CD8-positive, alpha-beta memory T cell (primary cell): ENCODE data around the gene TCF23. TPM values are rescaled to one million over a fixed set of nuclear protein-coding genes. Genes with fewer than 3 reads are reported as not detected.

Source experiments
- CTCF ChIA-PET: fragments of 350-600 bp; sonication (Branson Sonifier 250); formaldehyde crosslinking; loops from one replicate; lab custom pipeline; 2021; ENCODE audit warnings: antibody characterized with exemption; lab: Charles Lee
- POLR2A ChIA-PET: fragments of 350-600 bp; sonication (Branson Sonifier 250); formaldehyde crosslinking; loops from one replicate; lab custom pipeline; 2021; ENCODE audit warnings: antibody characterized with exemption; lab: Charles Lee
- DNase-seq, 5 donors: peaks; one replicate each; pipeline versions ENCODE4 v3.0.0 to v3.0.0-alpha.2; 2020 to 2022; ENCODE audit warnings: mixed read lengths in 1 of 5
- H3K27ac ChIP-seq: one replicate; pipeline ENCODE4 v1.7.0; 2013; ENCODE audit warnings: low read depth, mild to moderate bottlenecking, low read length, moderate library complexity
- H3K27me3 ChIP-seq: 2 replicates; pipeline ENCODE4 v1.7.0; 2013; ENCODE audit warnings: low read length, mild to moderate bottlenecking; ENCODE audit not compliant: insufficient read depth, poor library complexity, severe bottlenecking
- H3K36me3 ChIP-seq: 2 replicates; pipeline ENCODE4 v1.7.0; 2013; ENCODE audit warnings: mild to moderate bottlenecking, low read length, moderate library complexity; ENCODE audit not compliant: insufficient read depth
- H3K4me1 ChIP-seq: 2 replicates; pipeline ENCODE4 v1.7.0; 2013; ENCODE audit warnings: mild to moderate bottlenecking, low read length, moderate library complexity; ENCODE audit not compliant: insufficient read depth
- H3K4me3 ChIP-seq: 2 replicates; pipeline ENCODE4 v1.7.0; 2013; ENCODE audit warnings: mild to moderate bottlenecking, low read length
- H3K9me3 ChIP-seq: 2 replicates; pipeline ENCODE4 v1.7.0; 2013; ENCODE audit warnings: mild to moderate bottlenecking, low read length
- H3K27ac Mint-ChIP-seq, 8 donors: one replicate each; pipeline ENCODE4 v1.8.0; 2020 to 2021; ENCODE audit warnings: mixed read lengths in 8 of 8, mild to moderate bottlenecking in 6 of 8, inconsistent platforms in 3 of 8, moderate library complexity in 3 of 8
- H3K27me3 Mint-ChIP-seq, 2 donors: one replicate each; pipeline ENCODE4 v1.8.0; 2020 to 2021; ENCODE audit warnings: mixed read lengths in 2 of 2, mild to moderate bottlenecking in 1 of 2, moderate library complexity in 1 of 2
- H3K36me3 Mint-ChIP-seq, 3 donors: one replicate each; pipeline ENCODE4 v1.8.0; 2020 to 2021; ENCODE audit warnings: mixed read lengths in 3 of 3, inconsistent platforms in 1 of 3, mild to moderate bottlenecking in 1 of 3
- H3K4me1 Mint-ChIP-seq, 3 donors: one replicate each; pipeline ENCODE4 v1.8.0; 2020 to 2021; ENCODE audit warnings: mixed read lengths in 3 of 3, inconsistent platforms in 1 of 3, mild to moderate bottlenecking in 1 of 3
- H3K4me3 Mint-ChIP-seq, 7 donors: one replicate each; pipeline ENCODE4 v1.8.0; 2020 to 2021; ENCODE audit warnings: mixed read lengths in 7 of 7, mild to moderate bottlenecking in 6 of 7, moderate library complexity in 4 of 7, inconsistent platforms in 2 of 7
- H3K9me3 Mint-ChIP-seq, 5 donors: one replicate each; pipeline ENCODE4 v1.8.0; 2020 to 2022; ENCODE audit warnings: mixed read lengths in 5 of 5, mild to moderate bottlenecking in 3 of 5, moderate library complexity in 2 of 5, inconsistent platforms in 1 of 5
- polyA plus RNA-seq: library from polyadenylated mRNA; unstranded; fragments of 300-500 nt; fragmentation: Illumina TruSeq; gene quantifications from one replicate; pipeline ENCODE4 v1.2.3, GENCODE V29; 2021
- total RNA-seq, 2 experiments: library from RNA; stranded (reverse); gene quantifications; one replicate each; pipeline ENCODE4 v1.2.3, GENCODE V29; 2021

Gene TCF23
- total and polyA plus RNA-seq, 3 experiments from 2014 or later, result not detected

- H3K27ac Mint-ChIP-seq, result no peak overlapping the region
- Histone ChIP-seq H3K27ac (no peak overlapping the region), H3K27me3 (no peaks in the 10 kb centered on the region), H3K36me3 (no peaks in the 10 kb centered on the region), H3K4me3 (no peak overlapping the region), H3K4me1 (no peaks in the 10 kb centered on the region), H3K9me3 (no peaks in the 10 kb centered on the region)
- no peak for DNase-seq
- CTCF ChIA-PET, result interaction anchor here (1.2 kb wide), 1 partner anchor 20 kb away, joined by 4 read pairs; no protein-coding TSS in a partner anchor
- H3K4me1 Mint-ChIP-seq, result no peaks in the 10 kb centered on the region
- H3K4me3 Mint-ChIP-seq, result no peak overlapping the region
- no peaks in the 10 kb centered on the region for H3K36me3 Mint-ChIP-seq
- POLR2A ChIA-PET, result no interaction called here
- H3K27me3 Mint-ChIP-seq, result peaks cover 13 to 25% of the 10 kb centered on the region in 2 donors
- H3K9me3 Mint-ChIP-seq, result no peaks in the 10 kb centered on the region
Measured at GRCh38 chr2:27149570-27150405, 984 bp downstream of the TCF23 start.

GRCh38 chr2:27150639-27151230 is 1.9 kb downstream of the TCF23 start:
- Mint-ChIP-seq H3K4me3 (no peak overlapping the region), H3K27me3 (peaks cover 13 to 21% of the 10 kb centered on the region in 2 donors), H3K36me3 (no peaks in the 10 kb centered on the region), H3K4me1 (no peaks in the 10 kb centered on the region), H3K27ac (no peak overlapping the region), H3K9me3 (no peaks in the 10 kb centered on the region)
- CTCF ChIA-PET, result interaction anchor here (1.3 kb wide), 1 partner anchor 123 kb away, joined by 3 read pairs; no protein-coding TSS in a partner anchor
- no peaks in the 10 kb centered on the region for H3K27me3 ChIP-seq
- POLR2A ChIA-PET, result no interaction called here
- no peaks in the 10 kb centered on the region for H3K4me1 ChIP-seq
- H3K4me3 ChIP-seq, result no peak overlapping the region
- DNase-seq, result no peak
- no peak overlapping the region for H3K27ac ChIP-seq
- no peaks in the 10 kb centered on the region for H3K9me3 ChIP-seq
- H3K36me3 ChIP-seq, result no peaks in the 10 kb centered on the region

DNA sequence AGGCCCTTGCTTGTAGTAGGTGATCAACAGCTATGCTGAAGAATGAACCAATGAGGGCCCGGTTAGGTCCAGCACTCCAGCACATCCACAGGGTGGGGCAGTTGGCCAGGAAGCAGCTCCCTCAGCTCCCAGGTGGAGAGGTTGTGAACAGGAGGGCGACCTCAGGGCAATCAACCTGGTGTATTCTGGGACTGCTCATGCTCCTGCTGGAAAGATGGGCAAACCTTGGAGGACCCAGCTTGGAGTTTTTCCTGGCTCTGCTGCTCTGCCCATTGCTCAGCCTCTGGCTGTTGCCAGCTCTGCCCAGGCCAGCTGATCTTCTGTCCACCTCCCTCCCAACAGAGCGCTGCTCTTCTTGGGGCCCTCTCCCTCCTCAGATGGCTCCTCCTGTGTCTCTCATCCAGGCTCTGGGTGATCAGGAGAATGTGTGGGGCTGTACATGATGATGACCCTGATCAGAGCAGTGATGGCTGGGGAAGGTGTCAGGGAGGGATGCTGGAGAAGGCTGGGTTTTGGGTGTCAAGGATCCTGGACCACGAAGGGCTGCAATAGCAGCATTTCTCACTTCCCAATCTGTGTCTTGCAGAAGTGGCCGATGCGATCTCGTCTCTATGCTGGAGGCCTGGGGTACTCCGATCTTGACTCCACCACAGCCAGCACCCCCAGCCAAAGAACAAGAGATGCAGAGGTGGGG is 3.4 kb downstream of the TCF23 start:
- Histone ChIP-seq H3K27me3 (no peaks in the 10 kb centered on the region), H3K9me3 (no peaks in the 10 kb centered on the region), H3K27ac (no peak overlapping the region), H3K36me3 (no peaks in the 10 kb centered on the region), H3K4me3 (no peak overlapping the region), H3K4me1 (no peaks in the 10 kb centered on the region)
- peak overlapping the region in 1 of 8 donors; percentile 90 for H3K27ac Mint-ChIP-seq
- peaks cover 9 to 16% of the 10 kb centered on the region in 2 donors for H3K27me3 Mint-ChIP-seq
- H3K9me3 Mint-ChIP-seq, result no peaks in the 10 kb centered on the region
- no peak for DNase-seq
- no peaks in the 10 kb centered on the region for H3K36me3 Mint-ChIP-seq
- ChIA-PET CTCF (interaction anchor here (1.1 to 1.4 kb wide), 3 partner anchors 39 to 127 kb away, joined by 3 to 6 read pairs (median 3); no protein-coding TSS in a partner anchor), POLR2A (no interaction called here)
- no peak overlapping the region for H3K4me3 Mint-ChIP-seq
- no peaks in the 10 kb centered on the region for H3K4me1 Mint-ChIP-seq

DNA sequence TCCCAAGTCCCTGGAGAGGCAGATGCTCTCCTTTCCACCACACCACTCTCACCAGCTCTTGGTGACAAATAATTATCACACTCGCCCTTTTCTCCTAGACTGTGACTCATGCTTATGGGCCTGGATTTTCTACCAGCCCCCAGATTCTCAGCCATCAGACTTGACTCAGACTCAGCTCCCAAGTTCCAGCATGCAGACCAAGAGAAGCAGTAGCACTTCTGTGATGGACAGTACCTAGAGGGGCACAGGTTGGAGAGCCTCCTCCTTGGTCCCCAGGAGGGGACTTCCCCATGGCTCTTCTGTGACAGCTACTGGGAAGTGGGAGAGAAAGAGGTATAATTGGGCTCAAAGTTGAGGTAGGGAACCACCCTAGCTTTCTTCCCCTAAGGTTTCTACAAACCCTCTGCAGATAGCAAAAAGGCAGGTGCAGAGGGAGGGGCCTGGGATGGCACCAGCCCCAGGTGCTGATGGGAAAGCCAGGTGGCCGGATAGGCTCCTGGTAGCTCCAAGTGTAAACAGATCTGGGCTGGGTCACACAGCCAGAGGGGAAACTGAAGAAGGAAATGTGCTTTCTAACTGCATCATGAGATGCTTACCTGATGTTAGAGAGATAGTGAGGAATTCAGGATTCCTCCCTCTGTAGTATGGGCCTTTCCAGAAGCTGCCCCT is 4.1 kb downstream of the TCF23 start:
- POLR2A ChIA-PET, result no interaction called here
- H3K27ac ChIP-seq, result no peak overlapping the region

GRCh38 chr2:27154488-27154887 is 5.7 kb downstream of the TCF23 start:
- Mint-ChIP-seq H3K27ac (peak overlapping the region in 1 of 8 donors; percentile 74), H3K4me3 (no peak overlapping the region), H3K4me1 (no peaks in the 10 kb centered on the region), H3K27me3 (peaks cover 6 to 12% of the 10 kb centered on the region in 2 donors), H3K36me3 (no peaks in the 10 kb centered on the region), H3K9me3 (no peaks in the 10 kb centered on the region)
- H3K36me3 ChIP-seq, result no peaks in the 10 kb centered on the region
- no peaks in the 10 kb centered on the region for H3K9me3 ChIP-seq
- POLR2A ChIA-PET, result no interaction called here
- DNase-seq, result no peak
- CTCF ChIA-PET, result no interaction called here
- no peaks in the 10 kb centered on the region for H3K4me1 ChIP-seq
- no peak overlapping the region for H3K4me3 ChIP-seq
- H3K27me3 ChIP-seq, result no peaks in the 10 kb centered on the region
- no peak overlapping the region for H3K27ac ChIP-seq

More for the DNA sequence above, 4.1 kb downstream of the TCF23 start:
- Mint-ChIP-seq H3K4me1 (no peaks in the 10 kb centered on the region), H3K36me3 (no peaks in the 10 kb centered on the region), H3K9me3 (no peaks in the 10 kb centered on the region), H3K4me3 (no peak overlapping the region), H3K27ac (peak overlapping the region in 1 of 8 donors; percentile 17), H3K27me3 (peaks cover 7 to 14% of the 10 kb centered on the region in 2 donors)
- Histone ChIP-seq H3K36me3 (no peaks in the 10 kb centered on the region), H3K27me3 (no peaks in the 10 kb centered on the region), H3K4me3 (no peak overlapping the region), H3K4me1 (no peaks in the 10 kb centered on the region), H3K9me3 (no peaks in the 10 kb centered on the region)
- DNase-seq, result no peak
- CTCF ChIA-PET, result interaction anchor here (1.4 kb wide), 1 partner anchor 127 kb away, joined by 6 read pairs; no protein-coding TSS in a partner anchor

DNA sequence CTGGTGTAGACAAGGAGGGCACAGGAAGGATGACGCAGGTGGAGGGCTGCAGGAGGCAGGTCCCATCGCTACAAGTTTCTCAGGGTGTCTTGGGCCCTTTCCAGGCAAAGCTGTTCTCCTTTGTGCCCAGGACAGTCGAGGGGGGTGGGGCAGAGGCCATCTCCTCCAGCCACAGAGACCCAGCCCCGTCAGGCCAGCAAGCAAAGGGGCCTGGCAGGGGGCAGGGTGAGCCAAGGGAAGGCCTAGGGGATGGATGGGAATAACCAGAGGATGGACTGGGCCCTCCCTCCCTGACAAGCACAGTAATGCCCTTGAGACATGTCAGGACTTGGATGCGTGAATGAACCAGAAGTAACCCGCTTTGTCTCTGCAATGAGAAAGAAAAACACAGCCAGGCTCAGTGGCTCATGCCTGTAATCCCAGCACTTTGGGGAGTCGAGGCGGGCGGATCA is 6.3 kb downstream of the TCF23 start:
- no peaks in the 10 kb centered on the region for H3K27me3 ChIP-seq
- H3K27ac Mint-ChIP-seq, result no peak overlapping the region
- H3K36me3 ChIP-seq, result no peaks in the 10 kb centered on the region
- no peaks in the 10 kb centered on the region for H3K36me3 Mint-ChIP-seq
- ChIA-PET CTCF (no interaction called here), POLR2A (no interaction called here)
- H3K9me3 ChIP-seq, result no peaks in the 10 kb centered on the region
- H3K4me3 ChIP-seq, result no peak overlapping the region
- no peaks in the 10 kb centered on the region for H3K9me3 Mint-ChIP-seq
- H3K27ac ChIP-seq, result no peak overlapping the region
- H3K4me1 ChIP-seq, result no peaks in the 10 kb centered on the region
- peaks cover 6 to 12% of the 10 kb centered on the region in 2 donors for H3K27me3 Mint-ChIP-seq
- no peak overlapping the region for H3K4me3 Mint-ChIP-seq
- DNase-seq, result no peak
- no peaks in the 10 kb centered on the region for H3K4me1 Mint-ChIP-seq

GRCh38 chr2:27158468-27158867 is 9.7 kb downstream of the TCF23 start:
- peaks cover 8 to 10% of the 10 kb centered on the region in 2 donors for H3K27me3 Mint-ChIP-seq
- H3K4me1 Mint-ChIP-seq, result no peaks in the 10 kb centered on the region
- no peak overlapping the region for H3K27ac Mint-ChIP-seq
- no peak overlapping the region for H3K4me3 Mint-ChIP-seq
- Histone ChIP-seq H3K4me1 (no peaks in the 10 kb centered on the region), H3K9me3 (no peaks in the 10 kb centered on the region), H3K36me3 (no peaks in the 10 kb centered on the region), H3K27ac (no peak overlapping the region), H3K4me3 (no peak overlapping the region), H3K27me3 (no peaks in the 10 kb centered on the region)
- ChIA-PET POLR2A (no interaction called here), CTCF (interaction anchor here (0.7 kb wide), 1 partner anchor 121 kb away, joined by 3 read pairs; no protein-coding TSS in a partner anchor)
- no peak for DNase-seq
- H3K36me3 Mint-ChIP-seq, result no peaks in the 10 kb centered on the region
- no peaks in the 10 kb centered on the region for H3K9me3 Mint-ChIP-seq
